Measurements from ENCODE around the gene PRR9. TPM values are rescaled to one million over a fixed set of nuclear protein-coding genes. Genes with fewer than 3 reads are reported as not detected.

PRR9 gene
- total RNA-seq, 2 experiments from 2014 or later = not detected

GRCh38 chr1:153251087-153251486 lies 33.7 kb downstream of the PRR9 start:
- intact Hi-C loops (cut with micrococcal nuclease; ENCODE audit: unreplicated experiment) = no loop called here
- ChIA-PET POLR2A (no interaction called here), CTCF (ENCODE audit: unreplicated experiment) (no interaction called here)
- Histone ChIP-seq H3K4me3 (ENCODE audit: low read depth, low read length, poor library complexity, severe bottlenecking) (no peak overlapping the region), H3K9me3 (ENCODE audit: low read length) (no peaks in the 10 kb centered on the region), H3K4me1 (ENCODE audit: insufficient read depth, low read length, poor library complexity, severe bottlenecking) (no peaks in the 10 kb centered on the region), H3K27ac (ENCODE audit: low read depth, low read length, poor library complexity, severe bottlenecking) (no peak overlapping the region), H3K79me2 (ENCODE audit: insufficient read depth, low read depth, low read length) (no peaks in the 10 kb centered on the region), H3K36me3 (ENCODE audit: insufficient read depth, low read length) (no peaks in the 10 kb centered on the region), H3K9me2 (ENCODE audit: insufficient read depth, low read length) (no peaks in the 10 kb centered on the region), H3K4me2 (ENCODE audit: low read length) (no peak overlapping the region), H2AFZ (ENCODE audit: low read length) (no peak overlapping the region), H4K20me1 (ENCODE audit: insufficient read depth, low read length) (no peaks in the 10 kb centered on the region)
- no TSS peak for BruUV-seq (replicated peaks)
- DNase-seq (ENCODE audit: low spot score) = no peak
- TF ChIP-seq, protein P1, sequence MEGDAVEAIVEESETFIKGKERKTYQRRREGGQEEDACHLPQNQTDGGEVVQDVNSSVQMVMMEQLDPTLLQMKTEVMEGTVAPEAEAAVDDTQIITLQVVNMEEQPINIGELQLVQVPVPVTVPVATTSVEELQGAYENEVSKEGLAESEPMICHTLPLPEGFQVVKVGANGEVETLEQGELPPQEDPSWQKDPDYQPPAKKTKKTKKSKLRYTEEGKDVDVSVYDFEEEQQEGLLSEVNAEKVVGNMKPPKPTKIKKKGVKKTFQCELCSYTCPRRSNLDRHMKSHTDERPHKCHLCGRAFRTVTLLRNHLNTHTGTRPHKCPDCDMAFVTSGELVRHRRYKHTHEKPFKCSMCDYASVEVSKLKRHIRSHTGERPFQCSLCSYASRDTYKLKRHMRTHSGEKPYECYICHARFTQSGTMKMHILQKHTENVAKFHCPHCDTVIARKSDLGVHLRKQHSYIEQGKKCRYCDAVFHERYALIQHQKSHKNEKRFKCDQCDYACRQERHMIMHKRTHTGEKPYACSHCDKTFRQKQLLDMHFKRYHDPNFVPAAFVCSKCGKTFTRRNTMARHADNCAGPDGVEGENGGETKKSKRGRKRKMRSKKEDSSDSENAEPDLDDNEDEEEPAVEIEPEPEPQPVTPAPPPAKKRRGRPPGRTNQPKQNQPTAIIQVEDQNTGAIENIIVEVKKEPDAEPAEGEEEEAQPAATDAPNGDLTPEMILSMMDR (conservative IDR thresholded peaks at IDR 0.05; ENCODE audit: low read length) = no peak
- TF ChIP-seq EZH2phosphoT487 (IDR thresholded peaks at IDR 0.05; ENCODE audit: borderline replicate concordance, low read depth, low read length) = no peak

DNA sequence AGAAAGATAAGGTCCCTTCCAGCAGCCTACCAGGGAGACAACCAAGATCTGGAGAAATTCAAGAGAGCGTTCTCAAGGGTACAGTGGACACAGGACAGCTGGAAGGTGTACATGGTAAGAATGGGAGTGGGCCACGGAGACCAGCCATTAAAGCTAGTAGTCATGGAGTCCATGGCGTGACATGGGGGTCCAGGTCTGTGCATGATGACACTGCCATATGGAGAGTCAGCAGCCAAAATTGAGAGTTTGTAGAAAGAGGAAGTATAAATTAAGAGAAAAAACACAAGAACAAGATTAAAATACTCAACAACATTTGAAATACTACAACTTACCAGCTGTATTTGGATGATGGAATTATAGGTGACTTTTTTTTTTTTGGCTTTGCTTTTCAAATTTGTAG lies 34.2 kb downstream of the PRR9 start:
- intact Hi-C loops (cut with micrococcal nuclease; ENCODE audit: unreplicated experiment) = no loop called here
- Histone ChIP-seq H3K9me3 (ENCODE audit: low read length) (no peaks in the 10 kb centered on the region), H3K27ac (ENCODE audit: low read depth, low read length, poor library complexity, severe bottlenecking) (no peak overlapping the region), H3K79me2 (ENCODE audit: insufficient read depth, low read depth, low read length) (no peaks in the 10 kb centered on the region), H4K20me1 (ENCODE audit: insufficient read depth, low read length) (no peaks in the 10 kb centered on the region), H2AFZ (ENCODE audit: low read length) (no peak overlapping the region), H3K4me3 (ENCODE audit: low read depth, low read length, poor library complexity, severe bottlenecking) (no peak overlapping the region), H3K36me3 (ENCODE audit: insufficient read depth, low read length) (no peaks in the 10 kb centered on the region), H3K4me2 (ENCODE audit: low read length) (no peak overlapping the region), H3K9me2 (ENCODE audit: insufficient read depth, low read length) (no peaks in the 10 kb centered on the region), H3K4me1 (ENCODE audit: insufficient read depth, low read length, poor library complexity, severe bottlenecking) (no peaks in the 10 kb centered on the region)
- TF ChIP-seq EZH2phosphoT487 (IDR thresholded peaks at IDR 0.05; ENCODE audit: borderline replicate concordance, low read depth, low read length) = no peak
- TF ChIP-seq, protein P1 (conservative IDR thresholded peaks at IDR 0.05; ENCODE audit: low read length) = no peak
- ChIA-PET POLR2A (no interaction called here), CTCF (ENCODE audit: unreplicated experiment) (no interaction called here)
- BruUV-seq (replicated peaks) = no TSS peak
- no peak for DNase-seq (ENCODE audit: low spot score)

DNA sequence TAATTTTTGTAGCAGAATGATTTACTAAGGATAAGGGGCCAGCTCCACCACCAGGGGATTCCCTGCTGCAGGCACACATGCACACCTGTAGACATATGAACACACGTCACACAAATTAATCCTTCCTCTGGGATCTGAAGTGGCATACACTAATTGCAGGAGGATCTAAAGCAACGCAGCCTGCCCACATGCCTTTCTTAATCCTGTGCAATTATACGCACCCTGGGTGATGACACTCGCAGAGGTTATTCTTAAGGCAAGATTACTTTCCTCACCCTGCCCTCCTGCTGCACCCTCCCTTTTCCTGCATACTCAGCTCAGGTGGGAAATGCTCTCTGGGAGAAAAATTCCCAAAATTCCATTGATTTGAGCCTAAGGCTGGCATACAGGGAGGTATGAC lies 34.6 kb downstream of the PRR9 start:
- H3K36me3 ChIP-seq (ENCODE audit: insufficient read depth, low read length) = no peaks in the 10 kb centered on the region
- no peak overlapping the region for H3K27ac ChIP-seq (ENCODE audit: low read depth, low read length, poor library complexity, severe bottlenecking)
- no peak overlapping the region for H2AFZ ChIP-seq (ENCODE audit: low read length)
- H3K9me2 ChIP-seq (ENCODE audit: insufficient read depth, low read length) = no peaks in the 10 kb centered on the region
- no peak overlapping the region for H3K4me3 ChIP-seq (ENCODE audit: low read depth, low read length, poor library complexity, severe bottlenecking)
- no peaks in the 10 kb centered on the region for H3K9me3 ChIP-seq (ENCODE audit: low read length)
- intact Hi-C loops (cut with micrococcal nuclease; ENCODE audit: unreplicated experiment) = no loop called here
- no peak overlapping the region for H3K4me2 ChIP-seq (ENCODE audit: low read length)
- ChIA-PET POLR2A (no interaction called here), CTCF (ENCODE audit: unreplicated experiment) (no interaction called here)
- no peaks in the 10 kb centered on the region for H3K4me1 ChIP-seq (ENCODE audit: insufficient read depth, low read length, poor library complexity, severe bottlenecking)
- no peaks in the 10 kb centered on the region for H4K20me1 ChIP-seq (ENCODE audit: insufficient read depth, low read length)
- no peaks in the 10 kb centered on the region for H3K79me2 ChIP-seq (ENCODE audit: insufficient read depth, low read depth, low read length)
- DNase-seq (ENCODE audit: low spot score) = no peak
- no peak for TF ChIP-seq EZH2phosphoT487 (IDR thresholded peaks at IDR 0.05; ENCODE audit: borderline replicate concordance, low read depth, low read length)
- TF ChIP-seq, protein P1 (conservative IDR thresholded peaks at IDR 0.05; ENCODE audit: low read length) = no peak
- BruUV-seq (replicated peaks) = no TSS peak

Data from OCI-LY7 (cell line).